HG02852 (cell line): ENCODE data around the gene NDUFB10.
A peak's percentile ranks its signal among the peaks of the same experiment; 100 is the strongest.

Experiments
- ATAC-seq: cut with Tn5 transposase; IDR thresholded peaks from one replicate; pipeline ENCODE4 v1.9.1; 2021; ENCODE audit warnings: mild to moderate bottlenecking, moderate library complexity; ENCODE audit not compliant: unreplicated experiment

The NDUFB10 gene

GRCh38 chr16:1965396-1966001, 6.2 kb downstream of the NDUFB10 start:
- no peak for ATAC-seq

DNA sequence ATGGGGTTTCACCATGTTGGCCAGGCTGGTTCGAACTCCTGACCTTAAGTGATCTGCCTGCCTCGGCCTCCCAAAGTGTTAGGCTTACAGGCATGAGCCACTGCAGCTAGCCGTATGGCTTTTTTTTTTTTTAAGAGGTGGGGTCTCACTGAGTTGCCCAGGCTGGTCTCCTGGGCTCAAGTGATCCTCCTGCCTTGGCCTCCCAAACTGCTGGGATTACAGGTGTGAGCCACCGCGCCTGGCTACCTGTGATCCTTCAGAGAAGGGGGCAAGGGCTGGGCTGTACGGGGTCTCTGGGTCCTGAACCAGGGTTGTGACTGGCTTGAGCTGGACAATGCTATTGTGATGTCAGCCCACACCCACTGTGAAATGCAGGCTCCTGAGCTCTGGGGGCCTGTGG, 7.1 kb downstream of the NDUFB10 start, which contains the start of gene RNF151:
Gene RNF151 (plus strand): TSS at position 397 of the 400 bp plus-strand sequence. CDS start 26 bp downstream, outside the sequence.
- no peak for ATAC-seq

DNA sequence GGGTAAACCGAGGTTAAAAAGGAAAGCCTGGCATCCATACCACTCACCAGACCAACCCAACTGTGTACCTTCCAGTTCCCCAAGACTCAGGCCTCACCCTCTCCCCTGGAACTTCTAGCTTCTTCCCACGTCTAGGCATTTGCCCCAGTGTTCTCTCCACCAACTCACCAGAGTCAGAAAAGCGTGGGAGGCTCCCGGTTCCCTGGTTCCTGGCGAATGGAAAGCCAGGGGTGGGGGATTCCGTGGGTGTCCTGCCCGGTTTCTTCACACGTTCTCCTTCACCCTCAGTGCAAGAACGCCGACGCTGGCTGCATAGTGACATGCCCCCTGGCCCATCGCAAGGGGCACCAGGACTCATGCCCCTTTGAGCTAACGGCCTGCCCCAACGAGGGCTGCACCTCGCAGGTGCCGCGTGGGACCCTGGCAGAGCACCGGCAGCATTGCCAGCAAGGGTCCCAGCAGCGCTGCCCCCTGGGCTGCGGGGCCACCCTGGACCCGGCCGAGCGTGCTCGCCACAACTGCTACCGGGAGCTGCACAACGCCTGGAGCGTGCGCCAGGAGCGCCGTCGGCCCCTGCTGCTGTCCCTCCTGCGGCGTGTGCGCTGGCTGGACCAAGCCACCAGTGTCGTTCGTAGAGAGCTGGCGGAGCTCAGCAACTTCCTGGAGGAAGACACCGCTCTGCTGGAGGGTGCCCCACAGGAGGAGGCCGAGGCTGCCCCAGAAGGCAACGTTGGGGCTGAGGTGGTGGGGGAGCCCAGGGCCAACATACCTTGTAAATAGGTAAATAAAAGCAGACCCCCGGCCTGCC, 9.0 kb downstream of the NDUFB10 start:
- ATAC-seq, result no peak

GRCh38 chr16:1971796-1972489, 12.6 kb downstream of the NDUFB10 start, which contains the start of gene TBL3:
TSS of gene TBL3 (plus strand) at chr16:1972053. CDS start at chr16:1972165, 112 bp downstream.
- peak; percentile 77 for ATAC-seq

DNA sequence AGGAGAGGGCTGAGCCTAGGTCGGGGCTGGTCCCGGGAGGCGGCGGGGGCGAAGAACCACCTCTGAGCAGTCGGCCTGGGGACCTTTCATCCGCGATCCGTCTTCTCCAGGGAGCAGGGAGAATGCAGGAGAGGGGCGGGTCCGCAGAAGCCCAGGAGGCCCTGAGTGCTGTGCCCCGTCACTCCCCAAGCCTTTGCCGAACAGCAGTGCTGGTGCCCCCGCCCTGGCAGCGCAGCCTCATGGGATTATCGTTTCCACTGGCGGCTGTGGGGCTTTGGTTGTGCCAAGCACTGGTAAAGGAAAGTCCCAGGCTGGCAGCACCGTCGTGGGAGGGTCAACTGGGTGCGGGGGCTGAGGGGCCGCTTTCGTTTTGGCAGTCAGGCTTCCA, 13.1 kb downstream of the NDUFB10 start:
- no peak for ATAC-seq

DNA sequence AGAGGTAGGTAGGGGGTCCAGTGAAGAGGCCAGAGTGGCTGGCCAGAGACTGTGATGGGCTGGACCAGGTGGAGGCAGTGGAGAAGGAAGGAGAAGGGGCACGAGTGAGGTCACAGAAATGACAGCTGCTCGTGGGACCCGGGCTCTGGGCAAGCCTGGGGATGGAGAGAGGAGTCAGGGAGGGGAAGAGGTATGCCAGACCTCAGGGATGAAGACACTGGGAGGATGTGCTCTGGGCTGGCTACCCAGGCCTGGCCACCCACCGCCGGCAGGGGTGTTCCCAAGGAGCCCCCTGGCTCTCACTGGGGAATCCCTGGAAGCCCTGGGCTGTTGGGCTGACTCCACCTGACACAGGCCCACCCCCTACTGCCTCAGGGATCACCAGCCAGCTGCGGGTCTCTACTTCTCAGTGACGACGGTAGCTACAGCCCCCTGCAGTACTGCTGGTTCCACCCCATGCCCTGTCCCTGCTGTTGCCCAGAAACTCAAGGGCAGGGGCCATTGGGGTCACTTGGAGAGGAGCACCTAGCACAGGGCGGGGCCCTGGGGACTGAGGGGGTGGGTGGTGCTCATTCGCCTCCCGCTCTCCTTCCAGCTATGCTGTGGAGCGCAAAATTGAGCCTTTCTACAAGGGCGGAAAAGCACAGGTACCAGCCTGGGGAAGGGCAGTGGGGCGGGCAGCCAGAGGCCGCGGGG, 14.3 kb downstream of the NDUFB10 start:
- ATAC-seq, result no peak

DNA sequence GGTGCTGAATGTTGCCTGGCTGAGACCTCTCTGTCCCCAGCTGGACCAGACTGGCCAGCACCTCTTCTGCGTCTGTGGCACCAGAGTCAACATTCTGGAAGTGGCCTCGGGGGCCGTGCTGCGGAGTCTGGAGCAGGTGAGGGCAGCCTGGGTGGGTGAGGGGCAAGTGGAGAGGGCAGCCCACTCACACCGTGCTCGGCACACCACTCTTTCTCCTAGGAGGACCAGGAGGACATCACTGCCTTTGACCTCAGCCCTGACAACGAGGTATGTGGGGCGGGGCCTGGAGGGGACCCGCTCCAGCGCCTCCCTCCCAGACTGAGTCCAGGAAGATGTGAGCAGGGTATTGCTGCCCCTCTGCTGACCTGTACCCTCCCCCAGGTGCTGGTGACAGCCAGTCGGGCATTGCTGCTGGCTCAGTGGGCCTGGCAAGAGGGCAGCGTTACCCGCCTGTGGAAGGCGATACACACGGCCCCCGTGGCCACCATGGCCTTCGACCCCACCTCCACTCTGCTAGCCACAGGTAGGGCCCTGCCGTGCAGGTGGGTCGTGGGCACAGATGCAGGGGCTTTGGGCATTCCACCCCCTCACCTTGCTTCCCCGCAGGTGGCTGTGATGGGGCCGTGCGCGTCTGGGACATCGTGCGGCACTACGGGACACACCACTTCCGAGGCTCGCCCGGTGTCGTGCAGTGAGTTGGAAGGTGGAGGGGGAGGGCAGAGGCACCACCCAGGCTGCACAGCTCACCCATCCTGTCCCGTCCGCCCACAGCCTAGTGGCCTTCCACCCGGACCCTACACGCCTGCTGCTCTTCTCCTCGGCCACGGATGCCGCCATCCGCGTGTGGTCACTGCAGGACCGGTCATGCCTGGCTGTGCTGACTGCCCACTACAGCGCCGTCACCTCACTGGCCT, 15.1 kb downstream of the NDUFB10 start:
- ATAC-seq, result no peak

DNA sequence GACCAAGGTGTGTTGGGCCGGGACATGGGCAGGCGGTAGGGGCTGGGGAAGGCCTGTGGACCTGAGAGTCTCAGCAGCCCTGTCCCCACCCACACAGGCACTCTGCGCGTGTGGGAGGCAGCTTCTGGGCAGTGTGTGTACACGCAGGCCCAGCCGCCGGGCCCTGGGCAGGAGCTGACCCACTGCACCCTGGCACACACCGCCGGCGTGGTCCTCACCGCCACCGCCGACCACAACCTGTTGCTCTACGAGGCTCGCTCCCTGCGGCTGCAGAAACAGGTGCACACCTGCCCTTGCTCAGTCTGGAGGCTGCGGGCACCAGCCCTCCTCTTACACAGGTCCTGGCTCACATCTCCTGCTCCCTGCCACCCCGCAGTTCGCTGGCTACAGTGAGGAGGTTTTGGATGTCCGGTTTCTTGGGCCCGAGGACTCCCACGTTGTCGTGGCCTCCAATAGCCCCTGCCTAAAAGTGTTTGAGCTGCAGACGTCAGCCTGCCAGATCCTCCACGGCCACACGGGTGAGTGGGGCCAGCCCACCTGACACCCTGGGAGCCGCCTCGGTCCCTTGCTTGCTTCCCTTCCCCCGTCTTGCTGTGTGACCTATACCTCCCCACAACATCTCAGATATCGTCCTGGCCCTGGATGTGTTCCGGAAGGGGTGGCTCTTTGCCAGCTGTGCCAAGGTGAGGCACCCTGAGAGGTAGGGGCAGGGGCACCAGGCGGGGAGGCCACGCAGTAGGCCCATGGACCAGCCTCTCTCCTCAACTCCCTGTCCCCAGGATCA, 16.3 kb downstream of the NDUFB10 start:
- ATAC-seq, result no peak

- ATAC-seq, result no peak
Observed at GRCh38 chr16:1976216-1976520, 16.8 kb downstream of the NDUFB10 start.

GRCh38 chr16:1976951-1977874, 17.9 kb downstream of the NDUFB10 start:
- ATAC-seq, result no peak

- ATAC-seq, result no peak
Observed at GRCh38 chr16:1977875-1978268, 18.5 kb downstream of the NDUFB10 start.

GRCh38 chr16:1978476-1979120, 19.3 kb downstream of the NDUFB10 start:
- ATAC-seq, result no peak

DNA sequence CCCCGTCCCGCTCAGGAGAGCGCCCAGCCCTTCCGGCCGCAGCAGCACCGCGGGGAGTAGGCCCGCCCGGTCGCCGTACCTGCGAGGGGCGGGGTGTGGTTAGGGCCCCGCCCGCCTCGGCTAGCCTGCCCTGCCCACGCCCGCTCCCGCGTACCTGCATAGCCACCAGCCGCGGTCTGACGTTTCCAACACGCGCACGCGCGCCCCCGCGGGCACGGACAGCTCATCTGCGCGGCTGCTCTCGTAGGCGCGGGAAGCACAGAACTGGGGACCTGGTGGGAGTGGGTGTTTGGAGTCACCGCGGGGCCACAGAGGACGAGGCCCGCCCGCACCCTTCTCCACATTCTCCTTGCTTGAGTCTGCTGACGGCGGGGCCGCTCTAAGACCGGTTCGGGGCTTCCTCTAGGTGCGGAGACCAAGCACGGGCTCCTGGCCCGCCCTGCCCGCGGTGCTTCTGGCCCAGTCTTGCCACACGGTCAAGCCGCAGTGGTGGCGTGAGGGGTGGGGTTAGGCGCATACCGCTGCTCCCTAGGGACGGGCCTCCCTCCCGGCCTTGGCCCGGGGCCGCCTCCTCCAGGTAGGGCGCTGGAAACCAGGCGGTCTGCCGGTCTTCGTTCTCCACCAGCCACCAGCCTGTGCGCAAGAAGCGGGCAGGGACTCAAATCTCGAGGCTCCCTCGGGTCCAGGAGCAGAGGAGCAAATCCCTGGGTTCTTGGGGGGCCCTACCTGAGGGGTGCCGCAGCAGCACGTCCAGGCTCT, 20.1 kb downstream of the NDUFB10 start:
- no peak for ATAC-seq

GRCh38 chr16:1980030-1980769, 20.9 kb downstream of the NDUFB10 start:
- no peak for ATAC-seq

DNA sequence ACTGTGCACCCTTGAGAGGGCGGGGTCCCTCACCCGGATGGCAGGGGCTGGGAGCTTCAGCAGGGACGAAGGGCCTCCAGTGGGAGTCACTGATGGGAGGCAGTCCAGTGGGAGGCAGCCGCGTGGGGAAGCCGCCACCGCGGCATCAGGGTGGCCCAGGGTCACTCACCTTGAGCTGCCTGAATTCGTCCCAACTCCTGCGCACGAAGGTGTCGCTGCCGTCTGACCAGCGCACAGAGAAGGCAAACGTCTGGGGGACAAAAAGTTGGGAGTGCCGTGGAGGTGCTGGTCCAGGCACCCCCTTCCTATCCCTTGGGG, 21.4 kb downstream of the NDUFB10 start:
- no peak for ATAC-seq

DNA sequence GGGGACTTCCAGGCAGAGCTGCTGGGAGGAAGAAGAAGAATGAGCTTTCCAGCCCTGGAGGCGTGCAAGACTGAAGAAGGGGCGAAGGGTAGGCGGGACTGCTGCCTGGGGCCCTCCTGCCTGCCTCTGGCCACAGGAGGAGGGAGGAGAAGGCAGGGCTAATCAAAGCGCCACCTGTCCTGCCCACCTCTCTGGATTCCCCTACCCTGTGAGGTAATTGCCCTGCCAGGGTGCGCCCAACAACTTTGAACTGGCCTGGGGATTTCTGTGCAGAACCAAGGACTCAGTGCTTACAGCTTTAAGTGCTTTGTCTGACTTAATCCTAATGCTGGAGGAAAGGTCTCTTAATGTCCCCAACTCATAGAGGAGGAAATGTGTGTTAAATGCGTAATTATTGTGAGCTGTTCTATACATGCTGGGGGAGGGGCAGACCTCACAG, 22.1 kb downstream of the NDUFB10 start, which contains the start of gene NOXO1:
Gene NOXO1 (minus strand): TSS at position 72 of the 439 bp plus-strand sequence. CDS start 290 bp downstream, outside the sequence.
- ATAC-seq, result no peak
